RWPE2 (cell line): ENCODE measurements around the gene FCER1G.
A peak's percentile ranks its signal among the peaks of the same experiment; 100 is the strongest.

Experiments
- ATAC-seq: fragments of 200-7000 bp; cut with Tn5 transposase; 3 replicates; pipeline ENCODE4 v1.9.1; 2021; ENCODE audit warnings: low read depth
- DNase-seq: peaks from one replicate; pipeline ENCODE4 v3.0.0-alpha.2; 2020; ENCODE audit warnings: low spot score
- H3K27ac ChIP-seq: fragments of 450-650 bp; 2 replicates; pipeline ENCODE4 v1.5.1; 2017; ENCODE audit warnings: mild to moderate bottlenecking; ENCODE audit not compliant: poor library complexity, severe bottlenecking
- H3K27me3 ChIP-seq: fragments of 250-450 bp; sonication (Bioruptor Pico); 2 replicates; pipeline ENCODE4 v1.5.1; 2021; ENCODE audit warnings: mild to moderate bottlenecking, moderate library complexity; ENCODE audit not compliant: insufficient read depth, poor library complexity, severe bottlenecking
- H3K36me3 ChIP-seq: fragments of 250-450 bp; sonication (Bioruptor Pico); 2 replicates; pipeline ENCODE4 v1.5.1; 2020; ENCODE audit warnings: low read depth, mild to moderate bottlenecking, moderate library complexity
- H3K4me1 ChIP-seq: fragments of 250-450 bp; sonication (Bioruptor Pico); 2 replicates; pipeline ENCODE4 v1.5.1; 2021; ENCODE audit warnings: mild to moderate bottlenecking, moderate library complexity; ENCODE audit not compliant: insufficient read depth, poor library complexity, severe bottlenecking
- H3K4me3 ChIP-seq: fragments of 250-450 bp; sonication (Bioruptor Pico); 2 replicates; pipeline ENCODE4 v1.5.1; 2021; ENCODE audit warnings: mild to moderate bottlenecking, moderate library complexity; ENCODE audit not compliant: severe bottlenecking
- H3K9me3 ChIP-seq: fragments of 250-450 bp; sonication (Bioruptor Pico); 2 replicates; pipeline ENCODE4 v1.5.1; 2021; ENCODE audit warnings: mild to moderate bottlenecking, moderate library complexity; ENCODE audit not compliant: severe bottlenecking
- TF ChIP-seq, protein P1 (sequence below): fragments of 450-650 bp; IDR thresholded peaks from one replicate; pipeline ENCODE4 v1.5.1; 2017; ENCODE audit warnings: mild to moderate bottlenecking, moderate library complexity; ENCODE audit not compliant: poor library complexity, severe bottlenecking

FCER1G gene

GRCh38 chr1:161191971-161192370 is 23.1 kb upstream of the FCER1G start:
- TF ChIP-seq, protein P1, sequence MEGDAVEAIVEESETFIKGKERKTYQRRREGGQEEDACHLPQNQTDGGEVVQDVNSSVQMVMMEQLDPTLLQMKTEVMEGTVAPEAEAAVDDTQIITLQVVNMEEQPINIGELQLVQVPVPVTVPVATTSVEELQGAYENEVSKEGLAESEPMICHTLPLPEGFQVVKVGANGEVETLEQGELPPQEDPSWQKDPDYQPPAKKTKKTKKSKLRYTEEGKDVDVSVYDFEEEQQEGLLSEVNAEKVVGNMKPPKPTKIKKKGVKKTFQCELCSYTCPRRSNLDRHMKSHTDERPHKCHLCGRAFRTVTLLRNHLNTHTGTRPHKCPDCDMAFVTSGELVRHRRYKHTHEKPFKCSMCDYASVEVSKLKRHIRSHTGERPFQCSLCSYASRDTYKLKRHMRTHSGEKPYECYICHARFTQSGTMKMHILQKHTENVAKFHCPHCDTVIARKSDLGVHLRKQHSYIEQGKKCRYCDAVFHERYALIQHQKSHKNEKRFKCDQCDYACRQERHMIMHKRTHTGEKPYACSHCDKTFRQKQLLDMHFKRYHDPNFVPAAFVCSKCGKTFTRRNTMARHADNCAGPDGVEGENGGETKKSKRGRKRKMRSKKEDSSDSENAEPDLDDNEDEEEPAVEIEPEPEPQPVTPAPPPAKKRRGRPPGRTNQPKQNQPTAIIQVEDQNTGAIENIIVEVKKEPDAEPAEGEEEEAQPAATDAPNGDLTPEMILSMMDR: no peak

DNA sequence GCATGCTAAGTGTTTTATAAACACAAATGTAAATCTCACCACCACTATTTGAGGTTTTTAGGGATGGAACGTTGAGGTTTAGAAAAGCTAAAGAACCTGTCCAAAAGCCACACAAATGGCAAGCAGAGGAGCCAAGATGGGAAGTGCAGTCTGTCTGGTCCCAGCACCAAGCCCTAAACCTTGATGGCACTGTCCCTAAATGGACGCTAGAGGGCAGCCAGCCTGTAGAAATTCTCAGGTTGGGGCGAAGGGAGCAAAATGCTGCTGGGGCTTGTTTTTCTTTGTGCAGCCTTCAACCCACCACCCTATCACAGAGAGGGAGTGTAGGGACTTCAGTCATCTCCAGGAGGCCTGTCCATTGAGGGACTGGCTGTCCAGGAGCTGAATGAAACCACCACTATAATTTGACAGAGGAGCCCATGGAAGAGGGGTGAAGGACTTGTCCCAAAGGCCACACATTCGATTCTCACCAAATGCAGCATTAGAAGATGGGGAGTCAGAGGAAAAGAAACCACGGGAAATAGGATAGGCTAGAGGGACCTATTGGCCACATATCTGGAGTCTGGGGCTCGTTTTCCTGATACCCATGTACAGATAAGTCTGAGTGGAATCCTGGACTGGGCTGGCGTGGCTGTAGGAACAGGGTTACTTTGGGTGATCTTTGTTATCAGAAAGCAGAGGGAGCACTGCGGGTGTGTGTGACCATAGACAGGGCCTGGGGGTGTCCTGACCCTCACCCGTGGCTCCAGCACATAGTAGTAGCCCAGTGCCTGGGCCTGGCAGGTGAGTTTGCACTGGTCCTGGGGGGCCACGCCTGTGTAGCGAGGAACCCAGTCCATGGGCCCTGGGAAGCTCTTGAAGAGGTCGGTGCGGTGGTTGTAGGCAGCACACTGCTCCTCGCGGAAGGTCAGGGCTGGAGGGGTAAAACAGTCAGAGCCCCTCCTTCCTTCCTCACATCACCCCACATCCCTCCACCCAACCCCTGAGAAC is 22.3 kb upstream of the FCER1G start:
- ATAC-seq (peak; percentile 84), DNase-seq (no peak)
- Histone ChIP-seq H3K36me3 (no peaks in the 10 kb centered on the region), H3K27me3 (no peaks in the 10 kb centered on the region), H3K27ac (no peak overlapping the region), H3K4me1 (no peaks in the 10 kb centered on the region), H3K9me3 (no peaks in the 10 kb centered on the region), H3K4me3 (no peak overlapping the region)
- TF ChIP-seq, protein P1: peak; percentile 93

More at GRCh38 chr1:161191971-161192370, 23.1 kb upstream of the FCER1G start:
- H3K36me3 ChIP-seq: no peaks in the 10 kb centered on the region
- ATAC-seq (no peak), DNase-seq (no peak)
- no peaks in the 10 kb centered on the region for H3K27me3 ChIP-seq
- H3K4me1 ChIP-seq: no peaks in the 10 kb centered on the region
- no peaks in the 10 kb centered on the region for H3K9me3 ChIP-seq
- no peak overlapping the region for H3K27ac ChIP-seq
- H3K4me3 ChIP-seq: no peak overlapping the region

- DNase-seq (no peak), ATAC-seq (no peak)
- Histone ChIP-seq H3K36me3 (no peaks in the 10 kb centered on the region), H3K27ac (no peak overlapping the region), H3K4me3 (no peak overlapping the region), H3K27me3 (no peaks in the 10 kb centered on the region), H3K9me3 (no peaks in the 10 kb centered on the region), H3K4me1 (no peaks in the 10 kb centered on the region)
- TF ChIP-seq, protein P1: no peak
Observed at GRCh38 chr1:161193561-161194235, 21.4 kb upstream of the FCER1G start.

DNA sequence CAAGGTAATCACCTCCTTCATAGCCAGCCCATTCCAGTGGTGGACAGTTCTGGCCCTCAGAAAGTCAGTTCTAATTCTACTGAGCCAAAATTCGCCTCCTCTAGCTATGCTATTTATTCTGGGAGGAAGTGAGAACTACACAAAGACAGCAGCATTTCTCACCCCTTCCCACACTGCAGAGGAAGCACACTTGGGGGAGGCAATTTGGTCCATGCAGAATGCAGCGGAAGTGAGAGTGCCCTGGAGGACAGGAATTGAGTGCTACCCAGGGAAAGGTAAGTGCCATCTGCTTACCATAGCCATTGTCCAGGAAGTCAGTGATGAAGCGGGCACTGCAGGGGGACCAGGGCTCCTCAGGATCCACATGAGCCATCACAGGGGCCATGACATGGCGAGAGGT is 19.9 kb upstream of the FCER1G start:
- Histone ChIP-seq H3K4me3 (no peak overlapping the region), H3K9me3 (no peaks in the 10 kb centered on the region), H3K27ac (no peak overlapping the region), H3K27me3 (no peaks in the 10 kb centered on the region), H3K4me1 (no peaks in the 10 kb centered on the region), H3K36me3 (no peaks in the 10 kb centered on the region)
- ATAC-seq (no peak), DNase-seq (no peak)
- TF ChIP-seq, protein P1: no peak
